ENCODE measurements around the gene FTCD. TPM values are rescaled to one million over a fixed set of nuclear protein-coding genes. Genes with fewer than 3 reads are reported as not detected.

Gene FTCD
- total RNA-seq, 1 experiment from 2014 or later, result 5.9 TPM

- H3K4me1 ChIP-seq (replicated peaks; ENCODE audit: insufficient read depth), result no peaks in the 10 kb centered on the region
- H3K9me3 ChIP-seq (ENCODE audit: insufficient read depth, low read depth), result no peaks in the 10 kb centered on the region
- H3K4me2 ChIP-seq, result no peak overlapping the region
- POLR2A ChIA-PET (ENCODE audit: unreplicated experiment), result no interaction called here
- no peak for DNase-seq
- H3K36me3 ChIP-seq (ENCODE audit: low read depth), result no peaks in the 10 kb centered on the region
- H3K27ac ChIP-seq, result no peak overlapping the region
- no peaks in the 10 kb centered on the region for H3F3A ChIP-seq (ENCODE audit: insufficient read depth, low read depth)
- intact Hi-C loops (cut with micrococcal nuclease; ENCODE audit: unreplicated experiment), result no loop called here
- no peaks in the 10 kb centered on the region for H3K79me2 ChIP-seq (ENCODE audit: low read depth)
- no peak overlapping the region for H3K4me3 ChIP-seq
- H3K27me3 ChIP-seq (ENCODE audit: insufficient read depth, low read depth), result no peaks in the 10 kb centered on the region
- no peak overlapping the region for H2AFZ ChIP-seq
- CTCF ChIA-PET, result no interaction called here
- H3K9me2 ChIP-seq (ENCODE audit: insufficient read depth), result no peaks in the 10 kb centered on the region
- TF ChIP-seq EZH2 (IDR thresholded peaks at IDR 0.05; ENCODE audit: low read depth), result no peak
- TF ChIP-seq, protein P1, sequence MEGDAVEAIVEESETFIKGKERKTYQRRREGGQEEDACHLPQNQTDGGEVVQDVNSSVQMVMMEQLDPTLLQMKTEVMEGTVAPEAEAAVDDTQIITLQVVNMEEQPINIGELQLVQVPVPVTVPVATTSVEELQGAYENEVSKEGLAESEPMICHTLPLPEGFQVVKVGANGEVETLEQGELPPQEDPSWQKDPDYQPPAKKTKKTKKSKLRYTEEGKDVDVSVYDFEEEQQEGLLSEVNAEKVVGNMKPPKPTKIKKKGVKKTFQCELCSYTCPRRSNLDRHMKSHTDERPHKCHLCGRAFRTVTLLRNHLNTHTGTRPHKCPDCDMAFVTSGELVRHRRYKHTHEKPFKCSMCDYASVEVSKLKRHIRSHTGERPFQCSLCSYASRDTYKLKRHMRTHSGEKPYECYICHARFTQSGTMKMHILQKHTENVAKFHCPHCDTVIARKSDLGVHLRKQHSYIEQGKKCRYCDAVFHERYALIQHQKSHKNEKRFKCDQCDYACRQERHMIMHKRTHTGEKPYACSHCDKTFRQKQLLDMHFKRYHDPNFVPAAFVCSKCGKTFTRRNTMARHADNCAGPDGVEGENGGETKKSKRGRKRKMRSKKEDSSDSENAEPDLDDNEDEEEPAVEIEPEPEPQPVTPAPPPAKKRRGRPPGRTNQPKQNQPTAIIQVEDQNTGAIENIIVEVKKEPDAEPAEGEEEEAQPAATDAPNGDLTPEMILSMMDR (conservative IDR thresholded peaks at IDR 0.05), result no peak
- no peaks in the 10 kb centered on the region for H4K20me1 ChIP-seq (ENCODE audit: insufficient read depth)
- BruUV-seq (replicated peaks), result no TSS peak
Observed at GRCh38 chr21:46182548-46183336, 27.4 kb upstream of the FTCD start.

DNA sequence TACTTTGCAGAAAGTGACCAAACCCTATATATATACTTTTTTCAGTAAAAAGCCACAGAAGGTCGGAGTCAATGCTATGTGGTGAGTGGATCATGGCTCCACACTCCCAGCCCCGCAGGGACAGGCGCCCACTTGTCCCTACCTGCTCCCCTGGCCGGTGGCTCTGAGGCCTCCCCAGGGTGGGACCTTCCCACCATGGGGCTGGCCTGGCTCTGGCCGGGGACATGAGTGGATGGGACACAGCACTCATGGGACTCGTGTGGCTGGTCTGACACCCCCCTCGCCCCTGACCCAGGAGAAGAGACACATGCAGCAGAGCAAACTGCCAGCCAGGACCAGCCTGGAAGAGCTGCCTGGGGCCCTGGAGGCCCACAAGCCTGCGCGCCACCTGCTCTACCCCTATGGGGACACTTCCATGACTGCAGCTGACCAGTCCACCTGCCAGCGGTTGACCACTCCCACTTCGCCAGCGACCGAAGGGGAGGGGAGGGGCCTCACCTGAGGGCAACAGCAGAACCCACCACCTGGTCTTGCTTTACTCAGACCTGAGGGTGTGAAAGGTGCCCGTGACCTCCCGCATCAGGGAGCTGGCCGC is 26.7 kb upstream of the FTCD start:
- Histone ChIP-seq H3K4me3 (no peak overlapping the region), H3K27me3 (ENCODE audit: insufficient read depth, low read depth) (no peaks in the 10 kb centered on the region), H3K4me1 (replicated peaks; ENCODE audit: insufficient read depth) (no peaks in the 10 kb centered on the region), H3K4me2 (no peak overlapping the region), H2AFZ (no peak overlapping the region), H3K9me3 (ENCODE audit: insufficient read depth, low read depth) (no peaks in the 10 kb centered on the region), H3K36me3 (ENCODE audit: low read depth) (no peaks in the 10 kb centered on the region), H3K79me2 (ENCODE audit: low read depth) (no peaks in the 10 kb centered on the region), H4K20me1 (ENCODE audit: insufficient read depth) (no peaks in the 10 kb centered on the region), H3K9me2 (ENCODE audit: insufficient read depth) (no peaks in the 10 kb centered on the region), H3K27ac (no peak overlapping the region), H3F3A (ENCODE audit: insufficient read depth, low read depth) (no peaks in the 10 kb centered on the region)
- ChIA-PET CTCF (no interaction called here), POLR2A (ENCODE audit: unreplicated experiment) (no interaction called here)
- intact Hi-C loops (cut with micrococcal nuclease; ENCODE audit: unreplicated experiment), result no loop called here
- BruUV-seq (replicated peaks), result no TSS peak
- DNase-seq, result no peak
- TF ChIP-seq, protein P1 (conservative IDR thresholded peaks at IDR 0.05), result no peak
- no peak for TF ChIP-seq EZH2 (IDR thresholded peaks at IDR 0.05; ENCODE audit: low read depth)

DNA sequence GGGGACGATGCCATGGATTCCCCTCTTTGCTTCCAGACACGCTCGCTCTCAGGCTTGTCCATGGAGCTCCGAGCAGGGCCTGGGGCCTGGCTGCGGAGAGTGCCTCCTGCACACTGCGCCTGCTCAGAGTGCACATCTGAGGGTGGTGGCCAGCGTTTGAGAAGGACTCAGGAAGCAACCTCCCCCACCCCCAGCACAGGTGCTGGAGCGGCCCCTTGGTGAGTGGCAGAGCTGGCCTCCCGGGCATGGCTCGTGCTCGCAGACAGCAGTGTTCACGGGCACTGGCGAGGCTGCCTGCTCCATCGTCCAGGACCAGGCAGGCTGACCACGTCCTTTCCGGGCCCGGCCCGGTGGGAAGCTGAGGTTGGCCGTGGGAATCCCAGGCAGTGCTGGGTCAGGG is 26.1 kb upstream of the FTCD start:
- Histone ChIP-seq H3K27ac (no peak overlapping the region), H3K36me3 (ENCODE audit: low read depth) (no peaks in the 10 kb centered on the region), H3K9me2 (ENCODE audit: insufficient read depth) (no peaks in the 10 kb centered on the region), H3K4me3 (no peak overlapping the region), H3F3A (ENCODE audit: insufficient read depth, low read depth) (no peaks in the 10 kb centered on the region), H3K4me1 (replicated peaks; ENCODE audit: insufficient read depth) (no peaks in the 10 kb centered on the region), H4K20me1 (ENCODE audit: insufficient read depth) (no peaks in the 10 kb centered on the region), H2AFZ (no peak overlapping the region), H3K27me3 (ENCODE audit: insufficient read depth, low read depth) (no peaks in the 10 kb centered on the region), H3K79me2 (ENCODE audit: low read depth) (no peaks in the 10 kb centered on the region), H3K9me3 (ENCODE audit: insufficient read depth, low read depth) (no peaks in the 10 kb centered on the region), H3K4me2 (no peak overlapping the region)
- POLR2A ChIA-PET (ENCODE audit: unreplicated experiment), result no interaction called here
- no peak for DNase-seq
- BruUV-seq (replicated peaks), result no TSS peak
- CTCF ChIA-PET, result no interaction called here
- TF ChIP-seq EZH2 (IDR thresholded peaks at IDR 0.05; ENCODE audit: low read depth), result no peak
- TF ChIP-seq, protein P1 (conservative IDR thresholded peaks at IDR 0.05), result no peak
- intact Hi-C loops (cut with micrococcal nuclease; ENCODE audit: unreplicated experiment), result no loop called here
